ENCODE data around the gene COQ2.
"Not testable (repeated sequence)": the region's sequence is repeated elsewhere in the genome, so short reads cannot be mapped to it uniquely, and the experiment has no call there.

COQ2 gene

GRCh38 chr4:83247415-83248357, 36.9 kb downstream of the COQ2 start:
- TF ChIP-seq CTCF (conservative IDR thresholded peaks at IDR 0.05; ENCODE audit: low read depth, low read length), result no peak
- no peak overlapping the region for H3K4me3 ChIP-seq (ENCODE audit: low read length)
- DNase-seq (ENCODE audit: low read depth), result no peak

GRCh38 chr4:83241132-83241531, 43.5 kb downstream of the COQ2 start:
- TF ChIP-seq CTCF (conservative IDR thresholded peaks at IDR 0.05; ENCODE audit: low read depth, low read length), result no peak
- H3K4me3 ChIP-seq (ENCODE audit: low read length), result no peak overlapping the region
- DNase-seq (ENCODE audit: low read depth), result no peak

GRCh38 chr4:83240379-83240875, 44.2 kb downstream of the COQ2 start:
- no peak overlapping the region for H3K4me3 ChIP-seq (ENCODE audit: low read length)
- no peak for DNase-seq (ENCODE audit: low read depth)
- TF ChIP-seq CTCF (conservative IDR thresholded peaks at IDR 0.05; ENCODE audit: low read depth, low read length), result no peak

- DNase-seq (ENCODE audit: low read depth), result no peak
- no peak for TF ChIP-seq CTCF (conservative IDR thresholded peaks at IDR 0.05; ENCODE audit: low read depth, low read length)
- H3K4me3 ChIP-seq (ENCODE audit: low read length), result no peak overlapping the region
These were observed 46.0 kb downstream of the COQ2 start for GRCh38 chr4:83238393-83239248.

GRCh38 chr4:83237591-83237990, 47.0 kb downstream of the COQ2 start:
- no peak for TF ChIP-seq CTCF (conservative IDR thresholded peaks at IDR 0.05; ENCODE audit: low read depth, low read length)
- DNase-seq (ENCODE audit: low read depth), result no peak

GRCh38 chr4:83235645-83236133, 48.9 kb downstream of the COQ2 start:
- DNase-seq (ENCODE audit: low read depth), result not testable (repeated sequence)

More at GRCh38 chr4:83237591-83237990, 47.0 kb downstream of the COQ2 start:
- no peak overlapping the region for H3K4me3 ChIP-seq (ENCODE audit: low read length)

More at GRCh38 chr4:83235645-83236133, 48.9 kb downstream of the COQ2 start:
- not testable (repeated sequence) for H3K4me3 ChIP-seq (ENCODE audit: low read length)
